K562 (cell line): ENCODE measurements around the gene CNNM2. TPM values are rescaled to one million over a fixed set of nuclear protein-coding genes. Genes with fewer than 3 reads are reported as not detected.

Experiments
- ATAC-seq: fragments of 200-7000 bp; cut with Tn5 transposase; 3 replicates; pipeline ENCODE4 v1.9.1; 2020; ENCODE audit warnings: moderate library complexity
- BruUV-seq: library from RNA; stranded (reverse); fragments of 400-500 nt; replicated peaks from 2 replicates; lab custom pipeline; 2021; lab: Mats Ljungman, UMichigan
- CTCF ChIA-PET: fragments of 300-600 bp; formaldehyde crosslinking; extraction: SDS; loops from one replicate; lab custom pipeline; 2021; ENCODE audit warnings: low intra/inter-chr PET ratio; lab: Yijun Ruan, JAX
- POLR2A ChIA-PET: fragments of 300-600, 350-650 bp; sonication (Branson Sonifier 250); formaldehyde crosslinking; extraction: SDS; loops from one replicate; lab custom pipeline; 2021; ENCODE audit warnings: antibody characterized with exemption, inconsistent platforms; lab: Yijun Ruan, JAX
- DNase-seq, 4 experiments: peaks; one replicate each; pipeline versions ENCODE4 v3.0.0 to v3.0.0-alpha.2; 2011 to 2018; ENCODE audit warnings: low spot score in 3 of 4, mixed read lengths in 3 of 4; ENCODE audit errors: extremely low read depth in 1 of 4
- FAIRE-seq: peaks from 2 replicates; lab custom pipeline; 2011; peaks lifted over from hg19 to GRCh38; lab: Jason Lieb, UNC
- H2AFZ ChIP-seq: 2 replicates; pipeline ENCODE4 v1.6.0; 2011; ENCODE audit warnings: low read depth, low read length, control low read depth, inconsistent platforms
- H3K27ac ChIP-seq: fragments of 200-600 bp; 3 replicates; pipeline ENCODE4 v1.8.0; 2011; ENCODE audit warnings: low read depth, mild to moderate bottlenecking, control low read depth, inconsistent platforms, low read length, moderate library complexity, mixed read lengths; ENCODE audit errors: extremely low read depth
- H3K27me3 ChIP-seq, 2 experiments: fragments of 300-600 bp in 1 of 2; 2 replicates in 1 of 2; 3 replicates in 1 of 2; pipeline versions ENCODE4 v1.6.0 to v1.8.0; 2011; ENCODE audit warnings: inconsistent platforms in 2 of 2, low read length in 2 of 2, mild to moderate bottlenecking in 1 of 2, mixed read lengths in 1 of 2, moderate library complexity in 1 of 2; ENCODE audit not compliant: control insufficient read depth in 2 of 2, insufficient read depth in 2 of 2
- H3K36me3 ChIP-seq: fragments of 300-600 bp; 3 replicates; pipeline ENCODE4 v1.8.0; 2011; ENCODE audit warnings: mild to moderate bottlenecking, low read length, inconsistent platforms; ENCODE audit not compliant: control insufficient read depth, insufficient read depth
- H3K4me1 ChIP-seq, 2 experiments: fragments of 200-600 bp in 1 of 2; replicated peaks in 1 of 2; 2 replicates in 1 of 2; 3 replicates in 1 of 2; pipeline versions ENCODE4 v1.5.1 to v1.8.0; 2011; ENCODE audit warnings: inconsistent platforms in 2 of 2, low read length in 2 of 2, mild to moderate bottlenecking in 1 of 2, mixed read lengths in 1 of 2, moderate library complexity in 1 of 2; ENCODE audit not compliant: control insufficient read depth in 2 of 2, insufficient read depth in 2 of 2
- H3K4me2 ChIP-seq: 2 replicates; pipeline ENCODE4 v1.6.1; 2011; ENCODE audit warnings: low read length, control low read depth, inconsistent platforms, mixed read lengths; ENCODE audit not compliant: insufficient read depth
- H3K4me3 ChIP-seq: fragments of 200-600 bp; sonication (generic), shearing (Covaris generic); 2 replicates; pipeline ENCODE4 v1.5.1; 2016; ENCODE audit warnings: control low read depth, inconsistent platforms
- H3K79me2 ChIP-seq: fragments of 200-600 bp; 3 replicates; pipeline ENCODE4 v1.8.0; 2011; ENCODE audit warnings: low read length, inconsistent platforms; ENCODE audit not compliant: control insufficient read depth, insufficient read depth
- H3K9ac ChIP-seq, 2 experiments: 2 replicates each; pipeline versions ENCODE4 v1.6.0 to v1.6.1; 2011; ENCODE audit warnings: low read depth in 2 of 2, low read length in 2 of 2, control low read depth in 1 of 2, inconsistent platforms in 1 of 2, mild to moderate bottlenecking in 1 of 2, mixed read lengths in 1 of 2; ENCODE audit not compliant: insufficient read depth in 1 of 2
- H3K9me1 ChIP-seq: one replicate; pipeline ENCODE4 v1.6.0; 2011; ENCODE audit warnings: inconsistent platforms, mild to moderate bottlenecking, low read length, moderate library complexity; ENCODE audit not compliant: control insufficient read depth, insufficient read depth
- H3K9me3 ChIP-seq: replicated peaks from 2 replicates; pipeline ENCODE4 v1.5.1; 2011; ENCODE audit warnings: low read depth, low read length, inconsistent platforms; ENCODE audit not compliant: control insufficient read depth, insufficient read depth
- H4K20me1 ChIP-seq: replicated peaks from 2 replicates; pipeline ENCODE4 v1.6.1; 2011; ENCODE audit warnings: low read length, inconsistent platforms, mixed read lengths; ENCODE audit not compliant: control insufficient read depth, insufficient read depth
- CBX5 ChIP-seq: IDR thresholded peaks from 2 replicates; pipeline ENCODE4 v1.6.1; 2014; ENCODE audit warnings: low read depth, borderline replicate concordance
- CTCF ChIP-seq, 3 experiments: IDR thresholded peaks in 2 of 3; conservative IDR thresholded peaks in 1 of 3; 2 replicates each; pipeline ENCODE4 v1.5.1; 2011 to 2012; ENCODE audit warnings: low read length in 3 of 3, mild to moderate bottlenecking in 3 of 3, control low read depth in 2 of 3, improper control_type of control experiment in 1 of 3, inconsistent platforms in 1 of 3, low read depth in 1 of 3, mixed read lengths in 1 of 3, moderate library complexity in 1 of 3; ENCODE audit not compliant: insufficient read depth in 2 of 3
- KLF6 ChIP-seq: fragments of 250-450 bp; sonication (Bioruptor Pico); IDR thresholded peaks from 2 replicates; pipeline ENCODE4 v1.4.0; 2020; ENCODE audit warnings: mild to moderate bottlenecking, moderate library complexity, borderline replicate concordance
- TEAD2 ChIP-seq: fragments of 450-650 bp; IDR thresholded peaks from 2 replicates; pipeline ENCODE4 v1.6.1; 2016; ENCODE audit warnings: missing genetic modification characterization, control low read depth, missing compliant biosample characterization
- ZNF318 ChIP-seq, 2 experiments: fragments of 450-650 bp; IDR thresholded peaks; 2 replicates each; pipeline ENCODE4 v1.6.1; 2016; ENCODE audit warnings: mild to moderate bottlenecking in 2 of 2, borderline replicate concordance in 1 of 2, low read depth in 1 of 2, moderate library complexity in 1 of 2
- ZNF324 ChIP-seq: fragments of 250-450 bp; sonication (Bioruptor Pico); IDR thresholded peaks from 2 replicates; pipeline ENCODE4 v1.4.0; 2020; ENCODE audit warnings: mild to moderate bottlenecking
- WGBS: fragments of 100-300 bp; shearing (Covaris generic); methylation state at CpG from one replicate; pipeline ENCODE4 v1.1.6; 2016; ENCODE audit warnings: low coverage, mixed read lengths; ENCODE audit not compliant: insufficient coverage; ENCODE audit errors: missing lambda C conversion rate; 5-methylcytosine and 5-hydroxymethylcytosine counted together
- in situ Hi-C: fragments of 300-500 bp; cut with MboI; formaldehyde crosslinking; loops from 4 replicates; pipeline ENCODE4 v1.15.0; 2018; ENCODE audit warnings: inconsistent platforms, mixed read lengths
- intact Hi-C: fragments of 100-400 bp; cut with micrococcal nuclease; formaldehyde crosslinking; loops from 2 replicates; pipeline ENCODE4 v1.14.2; 2022
- polyA plus RNA-seq, 8 experiments: library from polyadenylated mRNA; depleted of rRNA in 4 of 8; stranded (reverse) in 5 of 8; unstranded in 3 of 8; fragments of >200 nt; fragmentation: Nextera tagmentation in 2 of 8; fragmentation: Illumina TruSeq in 1 of 8; extraction: Ambion mirVana in 2 of 8; extraction: Trizol in 1 of 8; gene quantifications; 2 replicates each; pipeline versions ENCODE4 v1.2.1 to v1.2.3, GENCODE V29; 2011 to 2014; ENCODE audit warnings: inconsistent platforms in 1 of 8, missing spikeins in 1 of 8
- total RNA-seq, 7 experiments: library from RNA; depleted of rRNA in 6 of 7; stranded (reverse); fragments of >200 nt in 6 of 7; fragmentation: Illumina TruSeq in 2 of 7; extraction: Trizol in 2 of 7; gene quantifications; 2 replicates each; pipeline versions ENCODE4 v1.2.1 to v1.2.3, GENCODE V29; 2011 to 2021; ENCODE audit warnings: low replicate concordance in 1 of 7
- TF ChIP-seq, protein P1 (sequence below), 2 experiments: fragments of 450-650 bp in 1 of 2; IDR thresholded peaks; 2 replicates each; pipeline ENCODE4 v1.6.1; 2011 to 2017; ENCODE audit warnings: low read depth in 2 of 2, antibody characterized with exemption in 1 of 2, borderline replicate concordance in 1 of 2, low read length in 1 of 2, mild to moderate bottlenecking in 1 of 2, mixed read lengths in 1 of 2; ENCODE audit not compliant: control insufficient read depth in 1 of 2

Gene CNNM2
- total and polyA plus RNA-seq, 9 of the 15 experiments (the other 6 are each of a cell fraction or from before 2014, with no cell fraction given), result 0.21 to 5.0 (median 1.3) TPM

DNA sequence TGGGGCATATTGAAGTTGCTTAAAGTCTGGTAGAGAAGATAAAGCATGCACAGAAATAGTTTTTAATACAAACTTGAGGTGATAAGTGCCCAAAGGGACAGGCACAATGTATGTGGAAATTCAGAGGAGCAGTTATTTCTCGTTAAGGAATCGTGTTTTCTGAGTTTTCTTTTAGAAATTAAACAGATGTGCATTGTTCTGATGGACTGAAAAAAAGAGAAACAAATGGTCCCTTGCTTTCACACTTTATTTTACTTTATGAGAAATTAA lies 45.6 kb downstream of the CNNM2 start:
- CTCF ChIA-PET, result no interaction called here
- no peak overlapping the region for H2AFZ ChIP-seq
- H3K79me2 ChIP-seq, result no peaks in the 10 kb centered on the region
- WGBS, result 27% methylated on average over 2 of the region's 2 CpGs
- in situ Hi-C loops (no loop called here), intact Hi-C loops (loop anchor here (5.0 kb wide), 1 partner anchor 46 kb away; the partner anchor contains the start of gene CNNM2)
- no peak overlapping the region for H3K9ac ChIP-seq
- no peak overlapping the region for H3K27ac ChIP-seq
- BruUV-seq, result no TSS peak
- no peaks in the 10 kb centered on the region for H3K9me1 ChIP-seq
- POLR2A ChIA-PET, result interaction anchor here (1.3 kb wide), 1 partner anchor 11 kb away, joined by 3 read pairs; no protein-coding TSS in a partner anchor
- no peak overlapping the region for H3K4me3 ChIP-seq
- no peak overlapping the region for H3K4me2 ChIP-seq
- H3K27me3 ChIP-seq, result no peaks in the 10 kb centered on the region
- no peak for ATAC-seq
- H3K9me3 ChIP-seq, result no peaks in the 10 kb centered on the region
- FAIRE-seq, result no peak
- H4K20me1 ChIP-seq, result no peaks in the 10 kb centered on the region
- no peaks in the 10 kb centered on the region for H3K36me3 ChIP-seq
- H3K4me1 ChIP-seq, result peaks cover 0 to 20% of the 10 kb centered on the region in 2 experiments; a peak in 3 of 5 replicates
- DNase-seq, result no peak
- TF ChIP-seq TEAD2 (tag) (no peak), ZNF318 (IDR thresholded peaks at IDR 0.05; ENCODE audit: borderline replicate concordance in 1 of 2, low read depth in 1 of 2) (no peak), CBX5 (no peak), ZNF324 (no peak), CTCF (IDR thresholded peaks at IDR 0.05 in 2 of 3, conservative IDR thresholded peaks at IDR 0.05 in 1 of 3; ENCODE audit: insufficient read depth in 2 of 3, low read depth in 1 of 3, low read length in 3 of 3) (no peak), KLF6 (no peak)
- TF ChIP-seq, protein P1, sequence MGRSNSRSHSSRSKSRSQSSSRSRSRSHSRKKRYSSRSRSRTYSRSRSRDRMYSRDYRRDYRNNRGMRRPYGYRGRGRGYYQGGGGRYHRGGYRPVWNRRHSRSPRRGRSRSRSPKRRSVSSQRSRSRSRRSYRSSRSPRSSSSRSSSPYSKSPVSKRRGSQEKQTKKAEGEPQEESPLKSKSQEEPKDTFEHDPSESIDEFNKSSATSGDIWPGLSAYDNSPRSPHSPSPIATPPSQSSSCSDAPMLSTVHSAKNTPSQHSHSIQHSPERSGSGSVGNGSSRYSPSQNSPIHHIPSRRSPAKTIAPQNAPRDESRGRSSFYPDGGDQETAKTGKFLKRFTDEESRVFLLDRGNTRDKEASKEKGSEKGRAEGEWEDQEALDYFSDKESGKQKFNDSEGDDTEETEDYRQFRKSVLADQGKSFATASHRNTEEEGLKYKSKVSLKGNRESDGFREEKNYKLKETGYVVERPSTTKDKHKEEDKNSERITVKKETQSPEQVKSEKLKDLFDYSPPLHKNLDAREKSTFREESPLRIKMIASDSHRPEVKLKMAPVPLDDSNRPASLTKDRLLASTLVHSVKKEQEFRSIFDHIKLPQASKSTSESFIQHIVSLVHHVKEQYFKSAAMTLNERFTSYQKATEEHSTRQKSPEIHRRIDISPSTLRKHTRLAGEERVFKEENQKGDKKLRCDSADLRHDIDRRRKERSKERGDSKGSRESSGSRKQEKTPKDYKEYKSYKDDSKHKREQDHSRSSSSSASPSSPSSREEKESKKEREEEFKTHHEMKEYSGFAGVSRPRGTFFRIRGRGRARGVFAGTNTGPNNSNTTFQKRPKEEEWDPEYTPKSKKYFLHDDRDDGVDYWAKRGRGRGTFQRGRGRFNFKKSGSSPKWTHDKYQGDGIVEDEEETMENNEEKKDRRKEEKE (IDR thresholded peaks at IDR 0.05; ENCODE audit: borderline replicate concordance in 1 of 2, control insufficient read depth in 1 of 2, low read depth in 2 of 2, low read length in 1 of 2), result no peak
